HG03045 (cell line): ENCODE data around the gene TFEC.

Experiments used
- ATAC-seq: cut with Tn5 transposase; IDR thresholded peaks from one replicate; pipeline ENCODE4 v1.9.1; 2021; ENCODE audit warnings: mild to moderate bottlenecking, moderate library complexity; ENCODE audit not compliant: unreplicated experiment

Gene TFEC

DNA sequence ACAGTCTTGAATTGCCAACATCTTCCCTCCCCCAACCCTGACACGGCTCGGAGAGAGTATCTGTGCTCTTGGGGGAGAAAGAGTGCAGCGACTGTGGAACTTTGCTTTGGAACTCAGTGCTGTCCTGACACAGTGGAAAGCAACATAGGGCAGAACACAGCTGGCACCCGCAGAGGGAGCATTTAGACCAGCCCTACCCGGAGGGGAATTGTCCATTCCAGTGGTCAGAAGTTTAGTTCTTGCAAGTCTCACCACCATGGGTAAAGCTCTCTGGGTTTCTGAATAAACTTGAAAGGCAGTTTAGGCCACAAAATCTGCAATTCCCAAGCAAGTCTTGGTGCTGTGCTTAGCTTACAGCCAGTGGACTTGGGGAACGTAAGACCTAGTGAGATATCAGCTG lies 34.9 kb downstream of the TFEC start:
- no peak for ATAC-seq

- ATAC-seq: no peak
Measured at GRCh38 chr7:115988401-115988800, 42.2 kb downstream of the TFEC start.

DNA sequence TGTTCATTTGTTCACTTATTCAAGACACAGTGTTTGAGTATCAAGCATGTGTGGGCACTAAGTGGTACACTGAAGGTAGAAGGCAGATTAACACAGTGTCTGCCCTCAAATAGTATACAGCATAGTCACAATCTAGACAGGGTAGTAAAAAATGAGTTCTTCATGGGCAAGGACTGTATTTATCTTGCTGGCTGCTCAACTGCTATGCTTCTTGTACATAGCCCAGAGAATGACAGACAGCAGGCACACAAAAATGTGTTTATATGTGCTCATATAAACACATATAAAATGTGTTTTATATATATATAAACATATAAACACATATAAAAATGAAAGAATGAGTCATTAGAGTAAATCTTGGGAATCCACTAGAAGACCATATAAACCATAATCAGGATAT lies 43.1 kb downstream of the TFEC start:
- no peak for ATAC-seq

DNA sequence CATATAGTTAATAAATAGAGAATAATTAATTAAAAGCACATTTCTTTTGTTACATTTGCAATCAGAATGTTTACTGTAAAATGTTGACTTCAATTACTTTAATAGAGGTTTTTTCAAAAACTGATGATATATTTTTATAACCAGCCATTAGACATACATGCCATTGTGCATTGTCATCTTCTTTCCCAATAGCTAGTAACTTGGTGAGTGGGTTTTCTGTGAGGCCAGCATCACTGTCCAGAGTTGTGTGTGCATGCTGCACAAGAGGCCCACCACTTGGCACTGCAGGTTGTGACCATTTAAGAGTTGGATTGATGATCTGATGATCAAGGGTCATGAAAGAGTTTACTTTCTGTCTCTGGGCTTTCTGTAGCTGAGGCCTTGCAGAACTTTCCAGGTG lies 46.5 kb downstream of the TFEC start:
- ATAC-seq: no peak

- no peak for ATAC-seq
Measured at GRCh38 chr7:115980159-115980558, 50.4 kb downstream of the TFEC start.

DNA sequence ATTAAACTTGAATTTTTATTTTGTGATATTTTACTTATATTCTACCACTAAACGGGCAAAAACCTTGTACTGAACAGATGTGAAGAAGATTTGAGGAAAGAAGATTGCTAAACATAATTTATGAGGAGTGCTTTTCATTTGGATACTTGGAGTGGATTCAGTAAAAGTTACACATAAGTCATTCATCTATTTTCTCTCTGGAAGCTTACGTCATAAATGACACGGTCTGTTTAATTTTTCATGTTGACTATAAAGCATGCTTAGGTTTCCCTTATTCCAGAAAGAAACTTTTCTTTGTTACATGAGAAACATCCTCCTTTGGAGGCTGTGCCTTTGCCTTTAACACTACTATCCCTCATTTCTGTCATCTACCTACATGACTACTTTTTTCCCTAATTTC lies 53.9 kb downstream of the TFEC start:
- no peak for ATAC-seq

GRCh38 chr7:115975766-115976165 lies 54.8 kb downstream of the TFEC start:
- ATAC-seq: no peak

DNA sequence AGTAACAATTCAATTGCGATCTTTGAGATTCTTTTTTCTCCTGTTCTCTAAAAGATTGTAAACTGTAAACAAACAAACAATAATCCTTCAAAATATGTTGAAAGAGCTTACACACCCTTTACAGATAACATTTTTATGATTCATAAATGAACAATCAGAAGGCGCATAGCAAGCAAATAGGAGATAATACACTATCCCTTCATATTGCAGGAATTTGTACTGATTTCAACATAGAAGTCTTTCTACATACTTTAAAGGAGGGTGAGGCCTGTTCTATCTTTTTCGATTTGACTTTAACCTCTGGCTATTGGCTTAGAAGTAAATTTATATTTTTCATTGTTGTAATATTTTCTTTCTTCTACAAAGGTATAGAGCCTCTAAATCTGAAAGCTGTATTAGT lies 57.2 kb downstream of the TFEC start:
- no peak for ATAC-seq

DNA sequence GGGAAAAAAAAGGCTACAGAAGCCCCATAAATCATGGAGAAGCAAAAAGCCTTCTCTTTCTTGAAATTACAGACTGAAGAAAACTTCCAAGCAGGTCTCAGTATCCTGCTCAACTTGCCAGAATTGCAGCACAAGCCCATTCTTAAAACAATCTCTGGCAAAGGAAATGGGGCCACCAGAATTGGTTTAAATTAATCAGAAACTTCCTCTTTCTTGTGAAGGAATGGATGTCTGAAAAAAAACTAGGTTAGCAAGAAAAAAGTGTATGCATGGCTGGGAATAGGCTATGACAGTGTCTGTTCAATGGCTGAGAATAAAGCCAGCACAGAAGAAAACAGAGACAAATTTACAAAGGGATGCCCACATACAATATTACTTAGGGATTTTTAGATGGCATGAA lies 59.1 kb downstream of the TFEC start:
- no peak for ATAC-seq

GRCh38 chr7:115968596-115968995 lies 62.0 kb downstream of the TFEC start:
- ATAC-seq: no peak

DNA sequence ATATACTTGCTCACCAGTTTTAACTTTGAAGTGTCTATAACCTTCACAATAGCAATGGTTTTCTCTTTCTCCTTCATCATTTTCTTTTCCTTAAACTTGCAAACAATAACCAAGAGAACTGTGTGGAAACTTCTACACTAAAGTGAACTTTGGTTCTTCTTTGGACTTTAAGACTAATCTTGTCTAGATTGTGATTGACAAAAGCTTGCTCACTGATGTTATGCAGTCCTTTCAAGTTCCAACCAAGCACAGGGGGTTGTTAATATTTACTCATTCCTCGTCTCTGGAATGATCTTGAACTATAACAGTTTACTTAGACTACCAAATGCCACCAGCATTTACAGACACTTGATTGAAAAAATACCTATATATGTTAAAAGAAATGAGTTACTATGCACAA lies 62.4 kb downstream of the TFEC start:
- no peak for ATAC-seq

- ATAC-seq: no peak
Measured at GRCh38 chr7:115965796-115966475, 64.6 kb downstream of the TFEC start.

GRCh38 chr7:115965236-115965635 lies 65.3 kb downstream of the TFEC start:
- no peak for ATAC-seq

GRCh38 chr7:115964799-115965198 lies 65.8 kb downstream of the TFEC start:
- ATAC-seq: no peak

- no peak for ATAC-seq
Measured at GRCh38 chr7:115962340-115962739, 68.2 kb downstream of the TFEC start.

DNA sequence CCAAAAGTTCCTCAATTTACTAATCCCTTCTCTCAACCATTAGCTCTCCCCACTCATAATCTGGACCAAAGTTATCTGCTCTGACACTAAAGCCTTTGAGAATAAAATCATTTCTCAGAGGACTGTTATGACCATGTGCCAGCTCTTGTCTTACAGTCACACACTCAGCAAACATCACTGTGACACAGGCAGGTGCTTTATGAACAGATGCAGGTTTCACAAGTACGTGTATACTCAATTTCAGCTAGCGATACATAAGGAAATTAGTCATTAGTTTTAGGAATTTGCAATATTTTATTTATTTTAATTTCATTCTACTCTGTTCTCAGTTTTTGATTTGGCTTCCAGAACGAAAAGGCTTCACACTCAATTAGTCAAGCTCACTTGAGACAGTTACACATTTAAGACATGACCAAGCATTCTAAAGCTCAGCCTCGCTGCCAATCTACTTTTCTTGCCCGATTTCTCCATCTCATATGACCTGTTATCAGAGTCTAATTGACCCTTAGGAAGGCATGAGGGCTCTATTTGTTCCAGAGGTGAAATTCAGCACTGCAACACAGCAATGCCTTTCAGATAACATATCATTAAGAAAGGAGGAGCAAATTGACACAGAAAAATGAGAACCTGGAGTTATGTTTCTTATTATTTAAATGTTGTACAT lies 76.8 kb downstream of the TFEC start:
- ATAC-seq: no peak

GRCh38 chr7:115952832-115953231 lies 77.7 kb downstream of the TFEC start:
- no peak for ATAC-seq

DNA sequence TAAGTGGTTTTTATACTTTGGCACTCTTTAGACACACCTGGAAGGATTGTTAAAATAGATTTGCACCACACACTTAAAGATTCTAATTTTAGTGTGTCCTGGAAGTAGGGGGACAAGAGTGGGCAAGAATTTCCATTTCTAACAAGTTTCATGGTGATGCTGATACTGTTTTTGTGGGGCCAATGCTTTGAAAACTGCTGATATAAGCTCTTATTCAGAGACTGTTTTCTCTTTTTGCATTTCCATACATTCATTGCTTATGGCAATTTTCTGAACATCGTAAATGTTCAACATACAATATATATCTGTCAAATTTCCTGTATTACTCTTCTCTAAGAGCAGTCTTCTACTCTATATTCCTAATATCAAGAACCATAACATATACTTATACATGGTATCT lies 79.0 kb downstream of the TFEC start:
- ATAC-seq: no peak

GRCh38 chr7:115941703-115942268 lies 88.8 kb downstream of the TFEC start:
- no peak for ATAC-seq

DNA sequence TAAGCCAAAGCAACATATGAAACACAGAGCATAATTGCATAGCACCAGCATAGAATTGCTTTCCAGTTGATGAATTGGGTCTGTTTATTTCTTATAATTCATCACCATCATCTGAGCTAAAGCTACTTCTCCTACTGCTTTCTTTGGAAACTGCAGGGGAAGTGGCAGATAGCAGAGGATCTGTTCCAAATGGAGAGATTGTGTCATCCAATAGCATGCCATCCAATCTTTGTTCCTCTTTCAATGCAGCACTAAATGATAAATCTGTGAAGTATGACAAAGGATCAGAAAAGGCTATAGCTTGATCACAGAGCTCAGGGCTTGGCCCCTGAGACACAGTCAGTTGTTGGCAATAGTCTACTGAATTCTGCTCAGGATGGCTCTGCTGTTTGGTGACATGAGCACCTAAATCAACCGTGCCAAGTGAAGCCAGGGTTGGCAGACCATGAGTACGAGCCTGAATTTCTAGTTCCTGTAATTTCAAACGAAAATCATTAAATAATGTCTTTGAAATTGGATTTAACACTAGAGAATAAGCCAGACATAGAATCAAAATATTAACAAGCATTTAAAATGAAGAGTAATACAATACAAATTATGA lies 90.0 kb downstream of the TFEC start:
- no peak for ATAC-seq

DNA sequence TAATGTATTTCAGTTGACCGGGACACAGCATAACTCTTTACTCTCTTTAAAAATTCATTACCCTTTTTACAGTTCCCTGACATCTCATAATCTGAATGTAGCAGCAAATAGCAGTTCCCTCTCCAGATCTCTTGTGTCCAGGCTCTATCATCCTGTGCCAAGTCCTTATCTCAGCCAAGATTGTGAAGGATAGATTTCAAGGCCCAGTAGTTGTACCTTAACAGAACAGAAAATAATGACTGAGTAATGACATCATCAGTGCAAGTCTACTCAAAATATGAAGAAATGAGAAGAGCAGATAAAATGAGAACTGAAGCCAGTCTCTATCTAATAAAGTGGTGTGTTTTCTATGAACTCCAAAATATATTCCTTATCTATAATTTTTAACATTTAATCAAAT lies 92.6 kb downstream of the TFEC start:
- ATAC-seq: no peak

DNA sequence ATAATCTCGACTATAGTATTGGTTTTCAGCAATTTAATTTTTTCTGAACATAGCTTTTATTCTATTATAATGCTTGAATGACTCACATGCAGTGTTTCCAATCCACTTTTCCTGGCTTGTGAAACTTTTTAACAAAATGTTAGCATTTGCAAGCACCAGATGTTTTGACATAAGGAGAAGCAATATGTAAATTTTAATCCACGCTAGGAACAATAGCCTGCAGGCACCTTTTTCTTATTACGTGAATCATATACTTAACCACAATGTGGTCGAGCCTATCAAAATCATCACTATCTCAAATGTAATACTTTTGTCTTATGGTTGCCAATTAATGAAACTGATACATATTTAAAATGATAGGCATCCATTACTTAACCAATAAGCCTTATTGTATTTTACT lies 97.1 kb downstream of the TFEC start:
- no peak for ATAC-seq
